ENCODE measurements around the gene RWDD2A. TPM values are rescaled to one million over a fixed set of nuclear protein-coding genes. Genes with fewer than 3 reads are reported as not detected.
"Not testable (repeated sequence)": the region's sequence is repeated elsewhere in the genome, so short reads cannot be mapped to it uniquely, and the experiment has no call there.

The RWDD2A gene
- total and polyA plus RNA-seq, 7 donors: 1.9 to 4.1 (median 2.5) TPM

GRCh38 chr6:83185096-83185495, 8.1 kb upstream of the RWDD2A start:
- peaks cover 0 to 11% (median 3%) of the 10 kb centered on the region in 4 donors for H3K4me1 ChIP-seq
- no peaks in the 10 kb centered on the region for H3K9me3 ChIP-seq
- no peak overlapping the region for H3K27ac ChIP-seq
- no peaks in the 10 kb centered on the region for H3K27me3 ChIP-seq
- intact Hi-C loops (cut with DNase I): no loop called here
- WGBS, 2 donors: 96 to 97% methylated on average over 2 of the region's 2 CpGs
- no peak for TF ChIP-seq EP300 (IDR thresholded peaks at IDR 0.05)
- TF ChIP-seq POLR2AphosphoS5 (IDR thresholded peaks at IDR 0.05): no peak
- TF ChIP-seq CTCF (IDR thresholded peaks at IDR 0.05): no peak
- no peak for TF ChIP-seq POLR2A (IDR thresholded peaks at IDR 0.05)
- peaks cover 0 to 71% (median 8%) of the 10 kb centered on the region in 4 donors for H3K36me3 ChIP-seq
- no peak overlapping the region for H3K4me3 ChIP-seq
- no peak for DNase-seq

DNA sequence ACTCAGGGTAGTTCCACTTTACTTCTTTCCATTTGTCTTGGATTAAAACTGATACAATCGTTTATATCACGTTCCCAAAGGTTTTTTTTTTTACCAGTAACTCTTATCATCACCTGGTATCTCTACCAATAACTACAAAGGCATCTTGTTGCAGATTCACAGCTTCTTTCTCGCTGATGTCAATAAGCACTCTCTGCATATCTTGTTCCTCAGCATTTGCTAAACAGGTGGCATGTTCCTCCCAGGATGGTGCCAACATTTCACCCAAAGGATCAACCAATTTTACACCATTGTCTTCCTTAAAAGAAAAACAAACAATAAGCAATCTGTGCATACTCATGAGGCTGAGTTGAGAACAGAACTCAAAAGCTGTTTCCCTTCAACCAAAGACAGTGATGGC, 4.7 kb upstream of the RWDD2A start:
- WGBS, 2 donors: 70 to 83% methylated on average over 3 of the region's 3 CpGs
- H3K36me3 ChIP-seq: peaks cover 0 to 41% (median 0%) of the 10 kb centered on the region in 4 donors
- peaks cover 0 to 15% (median 7%) of the 10 kb centered on the region in 4 donors for H3K4me1 ChIP-seq
- H3K9me3 ChIP-seq: no peaks in the 10 kb centered on the region
- DNase-seq: no peak
- H3K27me3 ChIP-seq: no peaks in the 10 kb centered on the region
- intact Hi-C loops (cut with DNase I): no loop called here
- no peak overlapping the region for H3K4me3 ChIP-seq
- H3K27ac ChIP-seq: no peak overlapping the region
- TF ChIP-seq POLR2A (IDR thresholded peaks at IDR 0.05): no peak

DNA sequence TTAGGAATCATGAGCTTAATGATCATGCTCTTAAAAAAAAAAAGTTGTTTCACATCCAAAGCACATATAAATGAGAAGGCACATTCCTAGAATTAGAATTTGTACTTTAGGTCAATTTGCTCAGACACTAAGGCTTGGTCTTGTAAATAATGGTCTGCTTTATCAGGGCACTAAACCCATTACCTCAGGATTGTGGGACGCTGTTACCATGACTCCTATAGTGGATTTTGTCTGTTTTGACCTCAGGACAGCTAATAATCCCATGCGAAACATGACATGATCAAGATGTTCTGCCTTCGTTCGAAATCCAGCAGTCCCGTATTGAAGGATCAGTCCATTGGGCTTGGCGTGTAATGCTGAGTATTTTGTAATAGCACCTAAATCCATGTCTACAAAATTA, 2.5 kb upstream of the RWDD2A start:
- Histone ChIP-seq H3K27ac (no peak overlapping the region), H3K4me1 (peaks cover 0 to 23% (median 16%) of the 10 kb centered on the region in 4 donors), H3K4me3 (no peak overlapping the region), H3K36me3 (peaks cover 0 to 26% (median 0%) of the 10 kb centered on the region in 4 donors), H3K9me3 (no peaks in the 10 kb centered on the region), H3K27me3 (no peaks in the 10 kb centered on the region)
- TF ChIP-seq EP300 (IDR thresholded peaks at IDR 0.05) (no peak), POLR2AphosphoS5 (IDR thresholded peaks at IDR 0.05) (no peak), POLR2A (IDR thresholded peaks at IDR 0.05) (no peak), CTCF (IDR thresholded peaks at IDR 0.05) (no peak)
- WGBS, 2 donors: 94% methylated on average over 6 of the region's 6 CpGs
- no peak for DNase-seq
- intact Hi-C loops (cut with DNase I): loop anchor here (5.0 to 10.0 kb wide), 2 partner anchors 123 to 946 kb away; partner anchors contain the start of genes DOP1A, IBTK and UBE3D

DNA sequence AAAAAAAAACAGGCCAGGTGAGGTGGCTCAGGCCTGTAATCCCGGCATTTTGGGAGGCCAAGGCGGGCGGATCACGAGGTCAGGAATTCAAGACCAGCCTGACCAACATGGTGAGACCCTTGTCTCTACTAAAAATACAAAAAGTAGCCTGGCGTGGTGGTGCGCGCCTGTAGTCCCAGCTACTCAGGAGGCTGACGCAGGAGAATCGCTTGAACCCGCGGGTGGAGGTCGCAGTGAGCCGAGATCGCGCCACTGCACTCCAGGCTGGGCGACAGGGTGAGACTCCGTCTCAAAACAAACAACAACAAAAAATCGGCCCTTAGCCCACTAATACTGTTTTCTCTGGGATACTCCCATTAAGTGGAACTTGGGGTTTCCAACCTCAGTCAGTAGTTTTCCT, 1.2 kb upstream of the RWDD2A start:
- not testable (repeated sequence) for H3K9me3 ChIP-seq, DNase-seq, H3K27me3 ChIP-seq
- 86 to 90% methylated on average over 17 to 18 of the region's 18 CpGs for WGBS, 2 donors
- peaks cover 0 to 23% (median 16%) of the 10 kb centered on the region in 4 donors for H3K4me1 ChIP-seq
- intact Hi-C loops (cut with DNase I): loop anchor here (5.0 to 10.0 kb wide), 2 partner anchors 125 to 947 kb away; partner anchors contain the start of genes DOP1A, IBTK and UBE3D
- peaks cover 0 to 27% (median 0%) of the 10 kb centered on the region in 4 donors for H3K36me3 ChIP-seq
- peak overlapping the region; percentile 68 to 94 (median 89) for H3K4me3 ChIP-seq
- H3K27ac ChIP-seq: peak overlapping the region in 1 of 4 donors; percentile 88

GRCh38 chr6:83192456-83192855, 701 bp upstream of the RWDD2A start:
- intact Hi-C loops (cut with DNase I): loop anchor here (5.0 to 10.0 kb wide), 2 partner anchors 125 to 948 kb away; partner anchors contain the start of genes DOP1A, IBTK and UBE3D
- H3K27ac ChIP-seq: peak overlapping the region; percentile 77 to 88 (median 86)
- H3K4me1 ChIP-seq: peaks cover 0 to 23% (median 16%) of the 10 kb centered on the region in 4 donors
- H3K27me3 ChIP-seq: no peaks in the 10 kb centered on the region
- peaks cover 0 to 22% (median 0%) of the 10 kb centered on the region in 4 donors for H3K36me3 ChIP-seq
- WGBS, 2 donors: 1% methylated on average over 4 of the region's 4 CpGs
- no peak for DNase-seq
- no peaks in the 10 kb centered on the region for H3K9me3 ChIP-seq
- H3K4me3 ChIP-seq: peak overlapping the region; percentile 68 to 94 (median 89)
- TF ChIP-seq POLR2AphosphoS5 (IDR thresholded peaks at IDR 0.05) (no peak), CTCF (IDR thresholded peaks at IDR 0.05) (no peak), POLR2A (IDR thresholded peaks at IDR 0.05) (no peak), EP300 (IDR thresholded peaks at IDR 0.05) (no peak)

Measured in sigmoid colon (tissue), 7 donors.